Right lobe of liver (tissue), 4 donors: ENCODE data around the gene CLDN15.

Source experiments
- CTCF ChIP-seq, 4 donors: fragments of 200-600 bp in 3 of 4; fragments of 450-650 bp in 1 of 4; IDR thresholded peaks; one replicate each; pipeline versions ENCODE4 v1.5.1 to v1.8.0; 2016 to 2022; ENCODE audit warnings: antibody characterized with exemption in 4 of 4, mild to moderate bottlenecking in 2 of 4
- POLR2A ChIP-seq: fragments of 450-650 bp; IDR thresholded peaks from one replicate; pipeline ENCODE4 v1.6.1; 2017; ENCODE audit warnings: antibody characterized with exemption, mild to moderate bottlenecking
- donor health status: DM: no; HTN: no; CAD: no.
- donor health status: DM: no; HTN: no; CAD: no.
- donor health status: DM: no; HTN: yes; CAD: no.

DNA sequence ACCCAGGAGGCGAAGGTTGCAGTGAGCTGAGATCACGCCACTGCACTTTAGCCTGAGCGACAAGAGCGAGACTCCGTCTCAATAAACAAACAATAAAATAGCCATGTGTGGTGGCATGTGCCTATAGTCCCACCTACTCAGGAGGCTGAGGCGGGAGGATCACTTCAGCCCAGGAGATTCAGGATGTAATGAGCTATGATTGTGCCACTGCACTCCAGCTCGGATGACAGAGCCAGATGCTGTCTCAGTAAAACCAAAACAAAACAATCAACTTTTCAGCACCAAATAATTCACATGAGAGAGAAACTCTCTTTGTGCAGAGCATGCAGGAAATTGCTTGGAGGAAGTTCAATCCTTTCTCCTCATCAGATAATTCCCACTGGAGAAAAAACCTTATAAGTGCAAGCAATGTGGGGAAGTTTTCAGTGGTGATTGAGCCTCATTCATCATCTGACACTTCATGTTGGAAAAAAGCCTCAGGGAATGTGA is 20.7 kb upstream of the CLDN15 start:
- TF ChIP-seq POLR2A = no peak
- no peak for TF ChIP-seq CTCF (IDR thresholded peaks at IDR 0.05)
